ENCODE measurements around the gene TNNI2.

The TNNI2 gene

GRCh38 chr11:1834779-1835670 is 3.8 kb upstream of the TNNI2 start, which contains the start of gene SYT8:
Gene SYT8, plus strand, starts transcription at chr11:1834990. Its CDS starts 116 bp downstream, at chr11:1835106.
- H3K4me1 Mint-ChIP-seq: peaks cover 13 to 24% of the 10 kb centered on the region in 2 donors
- no peak for DNase-seq
- peaks cover 9 to 33% of the 10 kb centered on the region in 2 donors for H3K27me3 Mint-ChIP-seq
- H3K9me3 Mint-ChIP-seq: no peaks in the 10 kb centered on the region
- H3K4me3 Mint-ChIP-seq: no peak within 1 kb of the TSS
- no peak within 1 kb of the TSS for H3K27ac Mint-ChIP-seq
- H3K36me3 Mint-ChIP-seq: no peaks in the 10 kb centered on the region
- ATAC-seq (replicated peaks): no peak

- DNase-seq: no peak
- no peak for ATAC-seq (replicated peaks)
- Mint-ChIP-seq H3K4me3 (no peak overlapping the region), H3K4me1 (peaks cover 15 to 30% of the 10 kb centered on the region in 2 donors), H3K9me3 (no peaks in the 10 kb centered on the region), H3K27me3 (peaks cover 9 to 31% of the 10 kb centered on the region in 2 donors), H3K27ac (no peak overlapping the region), H3K36me3 (no peaks in the 10 kb centered on the region)
Measured at GRCh38 chr11:1835671-1836010, 3.1 kb upstream of the TNNI2 start.

GRCh38 chr11:1836011-1836945 is 2.5 kb upstream of the TNNI2 start:
- Mint-ChIP-seq H3K36me3 (no peaks in the 10 kb centered on the region), H3K27me3 (peaks cover 9 to 25% of the 10 kb centered on the region in 2 donors), H3K4me3 (no peak overlapping the region), H3K9me3 (no peaks in the 10 kb centered on the region), H3K4me1 (peaks cover 17 to 36% of the 10 kb centered on the region in 2 donors), H3K27ac (no peak overlapping the region)
- DNase-seq (no peak), ATAC-seq (replicated peaks) (no peak)

GRCh38 chr11:1837171-1838076 is 1.4 kb upstream of the TNNI2 start:
- H3K36me3 Mint-ChIP-seq: no peaks in the 10 kb centered on the region
- H3K9me3 Mint-ChIP-seq: no peaks in the 10 kb centered on the region
- H3K27ac Mint-ChIP-seq: peak overlapping the region; percentile 14
- ATAC-seq (replicated peaks) (peak; percentile 79 to 82), DNase-seq (peak; percentile 75)
- H3K27me3 Mint-ChIP-seq: peaks cover 5 to 19% of the 10 kb centered on the region in 2 donors
- H3K4me3 Mint-ChIP-seq: peak overlapping the region in 1 of 2 donors; percentile 39
- peaks cover 16 to 31% of the 10 kb centered on the region in 2 donors for H3K4me1 Mint-ChIP-seq

GRCh38 chr11:1838077-1838425 is 730 bp upstream of the TNNI2 start:
- Mint-ChIP-seq H3K9me3 (no peaks in the 10 kb centered on the region), H3K4me1 (peaks cover 18 to 36% of the 10 kb centered on the region in 2 donors), H3K27me3 (peaks cover 5 to 16% of the 10 kb centered on the region in 2 donors), H3K36me3 (no peaks in the 10 kb centered on the region), H3K4me3 (peak overlapping the region in 1 of 2 donors; percentile 39), H3K27ac (no peak overlapping the region)
- DNase-seq (no peak), ATAC-seq (replicated peaks) (peak in 1 of 2 donors; percentile 16)

GRCh38 chr11:1839204-1839923 is 583 bp downstream of the TNNI2 start:
- Mint-ChIP-seq H3K27me3 (peaks cover 0 to 3% of the 10 kb centered on the region in 2 donors), H3K9me3 (no peaks in the 10 kb centered on the region), H3K4me1 (peaks cover 27 to 49% of the 10 kb centered on the region in 2 donors), H3K27ac (peak overlapping the region; percentile 95), H3K4me3 (peak overlapping the region; percentile 70 to 75), H3K36me3 (no peaks in the 10 kb centered on the region)
- peak; percentile 0 to 3 for ATAC-seq (replicated peaks)
- no peak for DNase-seq

GRCh38 chr11:1839924-1840779 is 1.4 kb downstream of the TNNI2 start:
- Mint-ChIP-seq H3K4me3 (peak overlapping the region; percentile 70 to 75), H3K27ac (peak overlapping the region; percentile 95), H3K36me3 (no peaks in the 10 kb centered on the region), H3K9me3 (no peaks in the 10 kb centered on the region), H3K27me3 (no peaks in the 10 kb centered on the region), H3K4me1 (peaks cover 34 to 57% of the 10 kb centered on the region in 2 donors)
- peak; percentile 76 to 79 for ATAC-seq (replicated peaks)
- DNase-seq: peak; percentile 66

GRCh38 chr11:1840780-1841480 is 2.1 kb downstream of the TNNI2 start:
- Mint-ChIP-seq H3K9me3 (no peaks in the 10 kb centered on the region), H3K27ac (no peak overlapping the region), H3K27me3 (no peaks in the 10 kb centered on the region), H3K4me3 (no peak overlapping the region), H3K4me1 (peaks cover 41 to 64% of the 10 kb centered on the region in 2 donors), H3K36me3 (no peaks in the 10 kb centered on the region)
- no peak for DNase-seq
- ATAC-seq (replicated peaks): no peak

- ATAC-seq (replicated peaks) (no peak), DNase-seq (no peak)
- no peaks in the 10 kb centered on the region for H3K27me3 Mint-ChIP-seq
- no peak overlapping the region for H3K27ac Mint-ChIP-seq
- H3K36me3 Mint-ChIP-seq: no peaks in the 10 kb centered on the region
- H3K4me1 Mint-ChIP-seq: peaks cover 47 to 72% of the 10 kb centered on the region in 2 donors
- no peak overlapping the region for H3K4me3 Mint-ChIP-seq
- H3K9me3 Mint-ChIP-seq: no peaks in the 10 kb centered on the region
Measured at GRCh38 chr11:1841511-1842148, 2.8 kb downstream of the TNNI2 start.

GRCh38 chr11:1842149-1843097 is 3.6 kb downstream of the TNNI2 start:
- DNase-seq: no peak
- no peaks in the 10 kb centered on the region for H3K9me3 Mint-ChIP-seq
- no peak for ATAC-seq (replicated peaks)
- H3K4me3 Mint-ChIP-seq: peak overlapping the region in 1 of 2 donors; percentile 39
- H3K27me3 Mint-ChIP-seq: no peaks in the 10 kb centered on the region
- peaks cover 54 to 78% of the 10 kb centered on the region in 2 donors for H3K4me1 Mint-ChIP-seq
- H3K36me3 Mint-ChIP-seq: no peaks in the 10 kb centered on the region
- H3K27ac Mint-ChIP-seq: peak overlapping the region; percentile 26

GRCh38 chr11:1843098-1843473 is 4.3 kb downstream of the TNNI2 start:
- no peaks in the 10 kb centered on the region for H3K27me3 Mint-ChIP-seq
- DNase-seq: no peak
- H3K27ac Mint-ChIP-seq: peak overlapping the region; percentile 26
- H3K9me3 Mint-ChIP-seq: no peaks in the 10 kb centered on the region
- no peak for ATAC-seq (replicated peaks)
- no peaks in the 10 kb centered on the region for H3K36me3 Mint-ChIP-seq
- peaks cover 58 to 78% of the 10 kb centered on the region in 2 donors for H3K4me1 Mint-ChIP-seq
- peak overlapping the region in 1 of 2 donors; percentile 39 for H3K4me3 Mint-ChIP-seq

Measured in stimulated activated naive B cell treated with anti-CD40 and anti-IgM and Interleukin-4, amounts not matched to agents 10 μg/mL and 1 μg/mL and 100 μg/mL, for 72 hours (primary cell).